ENCODE measurements around the gene RAD50.

- no peak for TF ChIP-seq POLR2AphosphoS5 (IDR thresholded peaks at IDR 0.05; ENCODE audit: low read depth, low read length)
- TF ChIP-seq, protein P1, sequence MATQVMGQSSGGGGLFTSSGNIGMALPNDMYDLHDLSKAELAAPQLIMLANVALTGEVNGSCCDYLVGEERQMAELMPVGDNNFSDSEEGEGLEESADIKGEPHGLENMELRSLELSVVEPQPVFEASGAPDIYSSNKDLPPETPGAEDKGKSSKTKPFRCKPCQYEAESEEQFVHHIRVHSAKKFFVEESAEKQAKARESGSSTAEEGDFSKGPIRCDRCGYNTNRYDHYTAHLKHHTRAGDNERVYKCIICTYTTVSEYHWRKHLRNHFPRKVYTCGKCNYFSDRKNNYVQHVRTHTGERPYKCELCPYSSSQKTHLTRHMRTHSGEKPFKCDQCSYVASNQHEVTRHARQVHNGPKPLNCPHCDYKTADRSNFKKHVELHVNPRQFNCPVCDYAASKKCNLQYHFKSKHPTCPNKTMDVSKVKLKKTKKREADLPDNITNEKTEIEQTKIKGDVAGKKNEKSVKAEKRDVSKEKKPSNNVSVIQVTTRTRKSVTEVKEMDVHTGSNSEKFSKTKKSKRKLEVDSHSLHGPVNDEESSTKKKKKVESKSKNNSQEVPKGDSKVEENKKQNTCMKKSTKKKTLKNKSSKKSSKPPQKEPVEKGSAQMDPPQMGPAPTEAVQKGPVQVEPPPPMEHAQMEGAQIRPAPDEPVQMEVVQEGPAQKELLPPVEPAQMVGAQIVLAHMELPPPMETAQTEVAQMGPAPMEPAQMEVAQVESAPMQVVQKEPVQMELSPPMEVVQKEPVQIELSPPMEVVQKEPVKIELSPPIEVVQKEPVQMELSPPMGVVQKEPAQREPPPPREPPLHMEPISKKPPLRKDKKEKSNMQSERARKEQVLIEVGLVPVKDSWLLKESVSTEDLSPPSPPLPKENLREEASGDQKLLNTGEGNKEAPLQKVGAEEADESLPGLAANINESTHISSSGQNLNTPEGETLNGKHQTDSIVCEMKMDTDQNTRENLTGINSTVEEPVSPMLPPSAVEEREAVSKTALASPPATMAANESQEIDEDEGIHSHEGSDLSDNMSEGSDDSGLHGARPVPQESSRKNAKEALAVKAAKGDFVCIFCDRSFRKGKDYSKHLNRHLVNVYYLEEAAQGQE (IDR thresholded peaks at IDR 0.05; ENCODE audit: insufficient read depth in 1 of 2, low read depth in 2 of 2, low read length in 2 of 2): no peak
These were observed 122.0 kb downstream of the RAD50 start for GRCh38 chr5:132678735-132679134.

Data from PFSK-1 (cell line).